Lower lobe of right lung (tissue), 2 donors: ENCODE results near the gene RAB11FIP3. TPM values are rescaled to one million over a fixed set of nuclear protein-coding genes. Genes with fewer than 3 reads are reported as not detected.
"Not testable (repeated sequence)": the region's sequence is repeated elsewhere in the genome, so short reads cannot be mapped to it uniquely, and the experiment has no call there.

Experiments
- ATAC-seq, 2 donors: fragments of 200-7000 bp; cut with Tn5 transposase; one replicate each; pipeline ENCODE4 v1.9.1; 2020 to 2022; ENCODE audit warnings: mild to moderate bottlenecking in 2 of 2, moderate library complexity in 2 of 2
- DNase-seq: peaks from one replicate; pipeline ENCODE4 v3.0.0-alpha.2; 2020
- H3K27ac ChIP-seq: fragments of 200-600 bp; one replicate; pipeline ENCODE4 v1.8.0; 2022
- H3K27me3 ChIP-seq: fragments of 200-600 bp; one replicate; pipeline ENCODE4 v1.8.0; 2022; ENCODE audit warnings: low read depth
- H3K36me3 ChIP-seq: fragments of 200-600 bp; one replicate; pipeline ENCODE4 v1.8.0; 2022; ENCODE audit warnings: mild to moderate bottlenecking
- H3K4me1 ChIP-seq: fragments of 200-600 bp; one replicate; pipeline ENCODE4 v1.8.0; 2022
- H3K4me3 ChIP-seq: fragments of 200-600 bp; one replicate; pipeline ENCODE4 v1.8.0; 2022; ENCODE audit warnings: mild to moderate bottlenecking
- H3K9me3 ChIP-seq: fragments of 200-600 bp; one replicate; pipeline ENCODE4 v1.8.0; 2022
- intact Hi-C: fragments of 100-400 bp; cut with DNase I; formaldehyde crosslinking; loops from one replicate; pipeline ENCODE4 v1.11.0; 2022
- long read RNA-seq: library from polyadenylated mRNA; unstranded; transcript quantifications from one replicate; pipeline ENCODE4 v2.0.0, GENCODE V29; 2021
- total RNA-seq: library from RNA; stranded (reverse); fragmentation: NEBNext Ultra II Directional; extraction: Animal tissue kit (Norgen Biotek cat#: 25700); gene quantifications from one replicate; pipeline ENCODE4 v1.2.1, GENCODE V29; 2021
- TF ChIP-seq, protein P1 (sequence below): fragments of 200-600 bp; IDR thresholded peaks from one replicate; pipeline ENCODE4 v1.8.0; 2022; ENCODE audit warnings: antibody characterized with exemption, mild to moderate bottlenecking
- donor health status: DM: no; HTN: yes; CAD: no; lungs with severe emphysema.

The RAB11FIP3 gene, protein sequence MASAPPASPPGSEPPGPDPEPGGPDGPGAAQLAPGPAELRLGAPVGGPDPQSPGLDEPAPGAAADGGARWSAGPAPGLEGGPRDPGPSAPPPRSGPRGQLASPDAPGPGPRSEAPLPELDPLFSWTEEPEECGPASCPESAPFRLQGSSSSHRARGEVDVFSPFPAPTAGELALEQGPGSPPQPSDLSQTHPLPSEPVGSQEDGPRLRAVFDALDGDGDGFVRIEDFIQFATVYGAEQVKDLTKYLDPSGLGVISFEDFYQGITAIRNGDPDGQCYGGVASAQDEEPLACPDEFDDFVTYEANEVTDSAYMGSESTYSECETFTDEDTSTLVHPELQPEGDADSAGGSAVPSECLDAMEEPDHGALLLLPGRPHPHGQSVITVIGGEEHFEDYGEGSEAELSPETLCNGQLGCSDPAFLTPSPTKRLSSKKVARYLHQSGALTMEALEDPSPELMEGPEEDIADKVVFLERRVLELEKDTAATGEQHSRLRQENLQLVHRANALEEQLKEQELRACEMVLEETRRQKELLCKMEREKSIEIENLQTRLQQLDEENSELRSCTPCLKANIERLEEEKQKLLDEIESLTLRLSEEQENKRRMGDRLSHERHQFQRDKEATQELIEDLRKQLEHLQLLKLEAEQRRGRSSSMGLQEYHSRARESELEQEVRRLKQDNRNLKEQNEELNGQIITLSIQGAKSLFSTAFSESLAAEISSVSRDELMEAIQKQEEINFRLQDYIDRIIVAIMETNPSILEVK
- 32.2 TPM for total RNA-seq
- long read RNA-seq, full-length matches to known transcripts, result 34 of 78 reads
- long read RNA-seq, partial matches to known transcripts, result 24 of 78 reads
- long read RNA-seq, other reads (novel, unspliced or antisense), result 20 of 78 reads

DNA sequence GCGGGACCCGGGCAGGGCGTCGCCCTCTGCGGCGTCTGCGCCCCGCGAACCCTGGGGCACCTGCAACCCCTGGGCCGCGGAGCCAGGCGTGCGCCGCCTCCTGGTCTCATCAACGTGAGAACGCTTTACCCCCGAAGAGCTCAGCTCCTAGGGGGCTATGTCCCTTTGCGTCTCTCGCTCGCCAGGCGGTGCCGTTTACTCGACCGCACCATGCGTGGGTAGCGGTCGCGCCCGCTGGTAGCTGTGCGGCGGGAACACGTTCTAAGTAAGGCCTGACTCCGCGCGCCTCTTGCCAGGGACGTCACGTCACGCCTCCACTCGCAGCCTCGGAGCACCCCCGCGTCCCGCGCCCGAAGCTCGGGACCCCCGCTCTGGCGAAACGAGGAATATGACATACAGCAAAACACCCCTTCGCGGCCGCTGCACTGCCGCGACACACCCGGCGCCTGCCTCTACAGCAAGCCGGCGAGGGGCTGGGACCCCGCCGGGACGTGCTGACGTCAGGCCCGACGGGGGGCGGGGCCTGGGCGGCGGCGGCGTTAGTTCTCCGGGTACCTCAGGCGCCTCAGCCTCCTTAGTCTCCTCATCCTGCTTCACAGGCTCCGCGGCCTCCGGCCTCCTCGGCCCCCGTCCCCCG, at the start of gene RAB11FIP3:
TSS of gene RAB11FIP3 (plus strand) at position 568 of the 637 bp plus-strand sequence. CDS start 358 bp downstream, outside the sequence.
- Histone ChIP-seq H3K27me3 (no peaks in the 10 kb centered on the region), H3K27ac (peak within 1 kb of the TSS; percentile 93), H3K9me3 (no peaks in the 10 kb centered on the region), H3K4me3 (peak within 1 kb of the TSS; percentile 78), H3K36me3 (no peaks in the 10 kb centered on the region), H3K4me1 (peaks cover 36% of the 10 kb centered on the region)
- ATAC-seq (peak; percentile 93 to 94), DNase-seq (peak; percentile 86)
- TF ChIP-seq, protein P1, sequence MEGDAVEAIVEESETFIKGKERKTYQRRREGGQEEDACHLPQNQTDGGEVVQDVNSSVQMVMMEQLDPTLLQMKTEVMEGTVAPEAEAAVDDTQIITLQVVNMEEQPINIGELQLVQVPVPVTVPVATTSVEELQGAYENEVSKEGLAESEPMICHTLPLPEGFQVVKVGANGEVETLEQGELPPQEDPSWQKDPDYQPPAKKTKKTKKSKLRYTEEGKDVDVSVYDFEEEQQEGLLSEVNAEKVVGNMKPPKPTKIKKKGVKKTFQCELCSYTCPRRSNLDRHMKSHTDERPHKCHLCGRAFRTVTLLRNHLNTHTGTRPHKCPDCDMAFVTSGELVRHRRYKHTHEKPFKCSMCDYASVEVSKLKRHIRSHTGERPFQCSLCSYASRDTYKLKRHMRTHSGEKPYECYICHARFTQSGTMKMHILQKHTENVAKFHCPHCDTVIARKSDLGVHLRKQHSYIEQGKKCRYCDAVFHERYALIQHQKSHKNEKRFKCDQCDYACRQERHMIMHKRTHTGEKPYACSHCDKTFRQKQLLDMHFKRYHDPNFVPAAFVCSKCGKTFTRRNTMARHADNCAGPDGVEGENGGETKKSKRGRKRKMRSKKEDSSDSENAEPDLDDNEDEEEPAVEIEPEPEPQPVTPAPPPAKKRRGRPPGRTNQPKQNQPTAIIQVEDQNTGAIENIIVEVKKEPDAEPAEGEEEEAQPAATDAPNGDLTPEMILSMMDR, result peak; percentile 19
- intact Hi-C loops, result no loop called here

- H3K27me3 ChIP-seq, result no peaks in the 10 kb centered on the region
- TF ChIP-seq, protein P1, result no peak
- intact Hi-C loops, result no loop called here
- DNase-seq (no peak), ATAC-seq (no peak)
- no peak overlapping the region for H3K27ac ChIP-seq
- no peaks in the 10 kb centered on the region for H3K9me3 ChIP-seq
- H3K36me3 ChIP-seq, result peaks cover 58% of the 10 kb centered on the region
- peaks cover 28% of the 10 kb centered on the region for H3K4me1 ChIP-seq
- no peak overlapping the region for H3K4me3 ChIP-seq
Observed at GRCh38 chr16:375927-376816, 49.3 kb upstream of the RAB11FIP3 start.

DNA sequence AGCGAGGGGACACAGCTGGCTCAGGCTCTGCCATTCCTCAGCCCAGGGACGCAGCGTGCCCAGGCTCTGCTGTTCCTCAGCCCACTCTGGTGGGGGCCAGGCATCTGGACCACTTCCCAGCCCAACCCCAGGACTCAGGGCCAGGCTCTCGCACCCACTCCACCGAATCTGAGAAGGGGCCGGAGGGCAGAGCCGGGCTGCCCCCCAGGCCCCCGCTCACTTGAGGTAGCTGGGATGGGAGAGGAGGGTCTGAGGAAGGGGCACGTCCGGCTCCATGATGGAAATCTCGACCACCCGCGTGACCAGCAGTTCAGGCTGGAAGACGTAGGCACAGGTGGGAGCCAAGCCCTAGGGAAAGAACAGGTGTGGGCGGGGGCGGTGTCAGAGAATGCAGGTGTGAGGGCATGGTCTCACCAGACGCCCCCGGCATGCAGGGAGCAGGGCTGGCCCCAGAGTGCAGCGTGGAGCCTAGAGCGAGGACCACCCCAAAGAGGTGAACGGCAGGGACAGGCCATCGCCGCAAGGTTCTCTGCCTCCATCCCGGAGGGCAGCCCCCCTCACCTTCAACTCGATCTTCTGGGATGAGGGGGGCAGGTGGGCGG, 48.5 kb upstream of the RAB11FIP3 start:
- ATAC-seq (no peak), DNase-seq (no peak)
- Histone ChIP-seq H3K9me3 (no peaks in the 10 kb centered on the region), H3K4me1 (peaks cover 27% of the 10 kb centered on the region), H3K4me3 (no peak overlapping the region), H3K27me3 (no peaks in the 10 kb centered on the region), H3K36me3 (peaks cover 53% of the 10 kb centered on the region), H3K27ac (no peak overlapping the region)
- intact Hi-C loops, result no loop called here
- TF ChIP-seq, protein P1, result no peak

DNA sequence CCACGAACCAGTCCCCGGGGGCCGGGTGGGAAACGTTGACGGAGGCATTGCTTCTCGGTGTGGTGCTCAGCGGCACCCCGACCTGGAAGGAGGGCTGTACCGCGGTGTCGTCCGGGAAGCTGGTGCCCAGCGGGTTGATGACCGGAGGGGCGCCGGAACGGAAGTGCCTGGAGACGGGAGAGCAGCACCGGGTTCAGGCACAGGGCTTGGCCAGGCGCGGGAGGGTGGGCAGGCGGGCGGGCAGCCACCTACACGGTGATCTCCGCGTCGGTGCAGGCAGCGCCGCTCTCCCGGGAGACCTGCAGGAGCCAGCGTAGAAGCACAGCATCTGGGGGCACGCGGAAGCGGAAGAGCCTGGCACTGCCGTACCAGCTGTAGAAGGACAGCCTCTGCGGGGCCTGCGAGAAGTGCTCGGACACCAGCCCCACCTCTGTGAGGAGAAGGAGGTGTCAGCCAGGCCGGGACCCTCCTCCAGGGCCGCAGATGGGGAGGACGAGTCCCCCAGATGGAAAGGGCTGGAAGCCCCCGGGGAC, 48.0 kb upstream of the RAB11FIP3 start:
- no peak overlapping the region for H3K27ac ChIP-seq
- H3K4me1 ChIP-seq, result peaks cover 30% of the 10 kb centered on the region
- TF ChIP-seq, protein P1, result no peak
- H3K27me3 ChIP-seq, result no peaks in the 10 kb centered on the region
- intact Hi-C loops, result no loop called here
- H3K9me3 ChIP-seq, result no peaks in the 10 kb centered on the region
- H3K4me3 ChIP-seq, result no peak overlapping the region
- ATAC-seq (no peak), DNase-seq (peak; percentile 47)
- H3K36me3 ChIP-seq, result peaks cover 47% of the 10 kb centered on the region

- peaks cover 38% of the 10 kb centered on the region for H3K4me1 ChIP-seq
- H3K4me3 ChIP-seq, H3K27ac ChIP-seq, DNase-seq, intact Hi-C loops, H3K27me3 ChIP-seq, H3K9me3 ChIP-seq, ATAC-seq: not testable (repeated sequence)
- H3K36me3 ChIP-seq, result peaks cover 42% of the 10 kb centered on the region
Observed at GRCh38 chr16:378113-378820, 47.2 kb upstream of the RAB11FIP3 start.
